Calu3 (cell line): Measurements from ENCODE around the gene VSTM2B. TPM values are rescaled to one million over a fixed set of nuclear protein-coding genes. Genes with fewer than 3 reads are reported as not detected.

Experiments
- BruUV-seq: library from RNA; stranded (reverse); fragments of 400-500 nt; replicated peaks from 2 replicates; lab custom pipeline; 2021; lab: Mats Ljungman, UMichigan
- CTCF ChIA-PET: fragments of 300-600 bp; sonication (Branson Sonifier 250); formaldehyde crosslinking; loops from one replicate; lab custom pipeline; 2022; ENCODE audit warnings: antibody characterized with exemption; lab: Charles Lee
- DNase-seq: peaks from one replicate; pipeline ENCODE4 v3.0.0; 2022
- H3K27ac Mint-ChIP-seq: one replicate; pipeline ENCODE4 v1.8.0; 2022; ENCODE audit warnings: mixed read lengths; ENCODE audit not compliant: unreplicated experiment
- H3K27me3 Mint-ChIP-seq: one replicate; pipeline ENCODE4 v1.8.0; 2022; ENCODE audit warnings: mixed read lengths; ENCODE audit not compliant: unreplicated experiment
- H3K36me3 Mint-ChIP-seq: one replicate; pipeline ENCODE4 v1.8.0; 2022; ENCODE audit warnings: mild to moderate bottlenecking, moderate library complexity, mixed read lengths; ENCODE audit not compliant: insufficient read depth, unreplicated experiment
- H3K4me1 Mint-ChIP-seq: one replicate; pipeline ENCODE4 v1.8.0; 2022; ENCODE audit warnings: mild to moderate bottlenecking, low read depth, mixed read lengths; ENCODE audit not compliant: unreplicated experiment
- H3K4me3 Mint-ChIP-seq: one replicate; pipeline ENCODE4 v1.8.0; 2022; ENCODE audit warnings: mild to moderate bottlenecking, low read depth, moderate library complexity, mixed read lengths; ENCODE audit not compliant: unreplicated experiment
- H3K9me3 Mint-ChIP-seq: one replicate; pipeline ENCODE4 v1.8.0; 2022; ENCODE audit warnings: low read depth, mixed read lengths; ENCODE audit not compliant: unreplicated experiment
- CTCF ChIP-seq: fragments of 200-600 bp; IDR thresholded peaks from one replicate; pipeline ENCODE4 v1.8.0; 2022; ENCODE audit warnings: antibody characterized with exemption; ENCODE audit not compliant: unreplicated experiment
- intact Hi-C: fragments of 100-400 bp; cut with micrococcal nuclease; formaldehyde crosslinking; loops from one replicate; pipeline ENCODE4 v1.10.0; 2022; ENCODE audit not compliant: unreplicated experiment
- total RNA-seq: library from RNA; stranded (reverse); gene quantifications from 2 replicates; pipeline ENCODE4 v1.2.3, GENCODE V29; 2022

VSTM2B gene
- total RNA-seq, 1 experiment from 2014 or later: not detected

GRCh38 chr19:29503785-29504184 lies 22.0 kb upstream of the VSTM2B start:
- intact Hi-C loops: no loop called here
- no peaks in the 10 kb centered on the region for H3K36me3 Mint-ChIP-seq
- peaks cover 48% of the 10 kb centered on the region for H3K27me3 Mint-ChIP-seq
- TF ChIP-seq CTCF: no peak
- BruUV-seq: no TSS peak
- no peak overlapping the region for H3K4me3 Mint-ChIP-seq
- no peak overlapping the region for H3K27ac Mint-ChIP-seq
- H3K4me1 Mint-ChIP-seq: no peaks in the 10 kb centered on the region
- no peaks in the 10 kb centered on the region for H3K9me3 Mint-ChIP-seq
- DNase-seq: no peak
- CTCF ChIA-PET: no interaction called here

GRCh38 chr19:29504454-29504853 lies 21.3 kb upstream of the VSTM2B start:
- DNase-seq: no peak
- no TSS peak for BruUV-seq
- H3K36me3 Mint-ChIP-seq: no peaks in the 10 kb centered on the region
- no peak overlapping the region for H3K4me3 Mint-ChIP-seq
- TF ChIP-seq CTCF: no peak
- intact Hi-C loops: no loop called here
- CTCF ChIA-PET: no interaction called here
- no peak overlapping the region for H3K27ac Mint-ChIP-seq
- H3K4me1 Mint-ChIP-seq: no peaks in the 10 kb centered on the region
- H3K9me3 Mint-ChIP-seq: no peaks in the 10 kb centered on the region
- H3K27me3 Mint-ChIP-seq: peaks cover 41% of the 10 kb centered on the region

- CTCF ChIA-PET: no interaction called here
- H3K9me3 Mint-ChIP-seq: no peaks in the 10 kb centered on the region
- no peak overlapping the region for H3K4me3 Mint-ChIP-seq
- H3K27ac Mint-ChIP-seq: no peak overlapping the region
- no peaks in the 10 kb centered on the region for H3K36me3 Mint-ChIP-seq
- DNase-seq: no peak
- TF ChIP-seq CTCF: no peak
- no TSS peak for BruUV-seq
- intact Hi-C loops: no loop called here
- no peaks in the 10 kb centered on the region for H3K4me1 Mint-ChIP-seq
- H3K27me3 Mint-ChIP-seq: peaks cover 41% of the 10 kb centered on the region
These were observed 20.5 kb upstream of the VSTM2B start for GRCh38 chr19:29505097-29505824.

- CTCF ChIA-PET: no interaction called here
- H3K27ac Mint-ChIP-seq: no peak overlapping the region
- H3K4me3 Mint-ChIP-seq: no peak overlapping the region
- no peaks in the 10 kb centered on the region for H3K36me3 Mint-ChIP-seq
- BruUV-seq: no TSS peak
- intact Hi-C loops: no loop called here
- H3K27me3 Mint-ChIP-seq: peaks cover 43% of the 10 kb centered on the region
- TF ChIP-seq CTCF: no peak
- no peaks in the 10 kb centered on the region for H3K9me3 Mint-ChIP-seq
- no peak for DNase-seq
- no peaks in the 10 kb centered on the region for H3K4me1 Mint-ChIP-seq
These were observed 19.2 kb upstream of the VSTM2B start for GRCh38 chr19:29506619-29506911.
